ENCODE data around the gene PARD3B. TPM values are rescaled to one million over a fixed set of nuclear protein-coding genes. Genes with fewer than 3 reads are reported as not detected.

The PARD3B gene
- total RNA-seq, 4 donors from 2014 or later: 32.8 to 69.6 (median 47.3) TPM

DNA sequence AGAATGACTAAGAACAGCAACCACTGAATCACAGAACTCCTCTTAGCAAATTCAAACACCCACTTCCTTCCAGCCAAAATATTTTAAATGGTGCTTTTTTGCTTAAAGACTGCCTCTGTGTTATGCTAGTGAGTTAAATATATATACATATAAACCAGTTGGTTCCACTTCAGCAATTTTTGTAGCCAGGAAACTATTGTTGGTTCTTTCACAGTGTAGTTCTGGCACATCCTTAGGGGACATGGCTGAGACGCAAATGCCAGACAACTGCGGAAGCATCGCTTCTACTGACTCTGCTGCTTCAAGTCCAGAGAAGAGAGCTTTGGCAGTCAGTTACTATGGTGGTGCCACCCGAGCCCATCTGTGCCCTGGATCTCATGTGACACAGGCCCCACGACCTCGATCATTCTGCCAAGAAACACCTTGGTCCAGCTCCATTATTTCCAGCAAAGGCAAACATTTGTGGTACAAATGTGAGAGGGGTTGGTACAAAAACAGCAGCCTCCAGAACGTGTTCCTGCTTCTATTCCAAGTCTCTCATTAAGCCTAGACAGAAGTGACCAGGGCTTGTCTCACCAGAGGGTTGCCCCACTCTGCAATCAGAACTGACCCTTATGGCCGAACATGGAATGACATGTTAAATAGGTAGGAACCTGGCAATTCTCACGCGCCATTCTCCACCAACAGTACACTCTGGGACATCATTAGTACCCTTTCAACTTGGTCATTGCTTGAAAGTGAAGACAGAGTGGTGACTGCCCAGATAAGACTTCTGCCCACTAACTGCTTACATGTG is 1019.3 kb downstream of the PARD3B start:
- TF ChIP-seq, protein P1, sequence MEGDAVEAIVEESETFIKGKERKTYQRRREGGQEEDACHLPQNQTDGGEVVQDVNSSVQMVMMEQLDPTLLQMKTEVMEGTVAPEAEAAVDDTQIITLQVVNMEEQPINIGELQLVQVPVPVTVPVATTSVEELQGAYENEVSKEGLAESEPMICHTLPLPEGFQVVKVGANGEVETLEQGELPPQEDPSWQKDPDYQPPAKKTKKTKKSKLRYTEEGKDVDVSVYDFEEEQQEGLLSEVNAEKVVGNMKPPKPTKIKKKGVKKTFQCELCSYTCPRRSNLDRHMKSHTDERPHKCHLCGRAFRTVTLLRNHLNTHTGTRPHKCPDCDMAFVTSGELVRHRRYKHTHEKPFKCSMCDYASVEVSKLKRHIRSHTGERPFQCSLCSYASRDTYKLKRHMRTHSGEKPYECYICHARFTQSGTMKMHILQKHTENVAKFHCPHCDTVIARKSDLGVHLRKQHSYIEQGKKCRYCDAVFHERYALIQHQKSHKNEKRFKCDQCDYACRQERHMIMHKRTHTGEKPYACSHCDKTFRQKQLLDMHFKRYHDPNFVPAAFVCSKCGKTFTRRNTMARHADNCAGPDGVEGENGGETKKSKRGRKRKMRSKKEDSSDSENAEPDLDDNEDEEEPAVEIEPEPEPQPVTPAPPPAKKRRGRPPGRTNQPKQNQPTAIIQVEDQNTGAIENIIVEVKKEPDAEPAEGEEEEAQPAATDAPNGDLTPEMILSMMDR (IDR thresholded peaks at IDR 0.05; ENCODE audit: low read depth): no peak

- TF ChIP-seq, protein P1 (IDR thresholded peaks at IDR 0.05; ENCODE audit: low read depth): no peak
These were observed 1019.9 kb downstream of the PARD3B start for GRCh38 chr2:205565142-205565522.

DNA sequence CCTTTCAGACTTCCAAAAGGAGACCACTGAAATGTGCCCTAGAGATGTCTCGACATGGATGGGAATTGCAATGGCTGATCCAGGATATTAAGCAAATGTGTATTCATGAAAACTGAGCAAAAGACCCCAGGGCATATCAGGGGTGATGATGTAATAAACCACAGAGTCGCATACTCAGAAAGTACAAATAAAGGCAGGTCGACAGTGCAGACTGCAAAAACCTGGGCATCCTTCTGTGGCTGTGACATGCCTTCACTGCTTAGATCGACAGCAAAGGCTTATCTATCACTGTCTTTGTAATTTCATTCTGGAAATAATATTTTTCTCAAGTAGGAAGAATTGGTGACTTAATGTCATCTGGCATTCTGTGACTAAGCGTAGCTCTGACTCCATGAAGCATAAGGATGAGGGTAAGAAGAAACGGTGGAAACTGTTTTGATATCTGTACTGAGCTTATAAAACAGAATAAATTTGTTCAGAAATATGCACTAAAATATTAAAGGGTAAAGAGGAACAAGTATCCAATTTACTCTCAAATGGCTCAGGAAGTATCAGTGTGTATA is 1021.4 kb downstream of the PARD3B start:
- TF ChIP-seq, protein P1 (IDR thresholded peaks at IDR 0.05; ENCODE audit: low read depth): no peak

DNA sequence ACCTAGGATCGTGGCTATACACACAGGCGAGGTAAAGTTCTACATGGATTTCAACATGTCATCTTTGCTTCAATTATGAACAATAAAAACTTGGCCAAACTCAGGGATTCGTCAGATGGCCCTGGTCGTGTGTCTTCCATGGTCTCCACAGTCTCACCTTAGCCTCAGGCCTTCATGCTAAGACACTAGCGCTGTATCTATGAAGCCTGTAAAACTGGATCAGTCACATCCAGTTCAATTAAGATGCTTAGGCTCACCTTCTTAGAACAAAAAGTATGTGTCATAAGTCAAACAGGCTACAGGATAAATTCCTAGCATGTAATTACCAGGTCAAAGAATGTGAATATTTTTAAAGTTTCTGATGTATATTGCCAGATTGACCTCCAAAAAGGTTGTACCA is 1023.3 kb downstream of the PARD3B start:
- TF ChIP-seq, protein P1 (IDR thresholded peaks at IDR 0.05; ENCODE audit: low read depth): no peak

GRCh38 chr2:205570648-205571047 is 1025.4 kb downstream of the PARD3B start:
- TF ChIP-seq, protein P1 (IDR thresholded peaks at IDR 0.05; ENCODE audit: low read depth): no peak

DNA sequence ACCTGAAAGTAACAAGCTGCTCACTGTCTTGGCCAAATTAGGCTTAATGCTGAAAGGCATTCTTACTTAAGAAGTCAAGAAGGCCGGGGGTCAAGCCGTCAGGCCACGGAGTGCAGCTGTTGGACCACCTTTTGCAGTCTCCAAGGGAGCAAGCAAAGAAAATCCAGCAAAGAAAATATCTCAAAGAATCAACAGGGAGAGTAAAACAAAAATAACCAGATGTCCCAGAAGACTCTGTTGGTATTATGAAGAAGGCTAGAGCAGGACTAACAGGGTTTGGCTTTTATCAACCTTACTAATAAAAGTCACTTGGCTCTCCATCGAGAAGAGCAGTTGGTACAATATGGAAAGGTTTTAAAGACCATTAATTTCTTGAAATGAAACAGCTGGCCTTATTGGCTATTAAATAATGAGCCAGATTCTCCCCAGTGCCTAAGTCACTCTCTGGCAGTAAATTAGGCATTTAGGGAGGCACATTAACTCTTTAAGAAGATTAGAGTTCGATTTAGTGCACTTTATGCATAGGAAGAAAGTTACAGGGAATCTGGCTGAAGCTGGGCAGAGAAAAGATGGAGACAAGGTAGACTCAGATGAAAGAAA is 1026.2 kb downstream of the PARD3B start:
- TF ChIP-seq, protein P1 (IDR thresholded peaks at IDR 0.05; ENCODE audit: low read depth): no peak

GRCh38 chr2:205574001-205574400 is 1028.7 kb downstream of the PARD3B start:
- TF ChIP-seq, protein P1 (IDR thresholded peaks at IDR 0.05; ENCODE audit: low read depth): no peak

Data from subcutaneous adipose tissue (tissue), 4 donors.